ENCODE measurements around the gene KCNT2.

KCNT2 gene

DNA sequence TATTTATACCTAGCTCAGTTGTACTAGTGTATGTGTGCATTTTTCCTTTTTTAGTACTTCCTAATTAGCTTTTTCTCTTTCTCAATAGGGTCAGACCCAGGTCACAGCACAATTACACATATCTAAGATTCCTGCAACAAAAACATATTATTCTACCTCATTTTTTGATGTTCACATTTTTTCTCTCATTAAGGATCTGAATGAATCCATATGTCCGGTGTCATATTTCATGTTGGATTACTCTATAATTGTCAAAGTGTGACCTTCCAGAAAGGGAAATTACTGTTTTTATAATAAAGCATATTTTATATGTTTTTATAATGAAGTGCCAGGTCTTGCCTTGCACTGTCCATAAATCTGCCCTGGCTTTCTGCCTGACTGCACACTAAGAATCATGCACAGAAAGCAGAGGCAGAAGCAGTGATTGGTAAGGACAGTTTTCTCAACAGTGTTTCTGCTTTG, 143.7 kb downstream of the KCNT2 start:
- Mint-ChIP-seq H3K9me3 (no peaks in the 10 kb centered on the region), H3K36me3 (ENCODE audit: low read depth) (no peaks in the 10 kb centered on the region), H3K4me3 (no peak overlapping the region), H3K4me1 (ENCODE audit: low read depth) (no peaks in the 10 kb centered on the region), H3K27ac (no peak overlapping the region), H3K27me3 (no peaks in the 10 kb centered on the region)
- DNase-seq = no peak

DNA sequence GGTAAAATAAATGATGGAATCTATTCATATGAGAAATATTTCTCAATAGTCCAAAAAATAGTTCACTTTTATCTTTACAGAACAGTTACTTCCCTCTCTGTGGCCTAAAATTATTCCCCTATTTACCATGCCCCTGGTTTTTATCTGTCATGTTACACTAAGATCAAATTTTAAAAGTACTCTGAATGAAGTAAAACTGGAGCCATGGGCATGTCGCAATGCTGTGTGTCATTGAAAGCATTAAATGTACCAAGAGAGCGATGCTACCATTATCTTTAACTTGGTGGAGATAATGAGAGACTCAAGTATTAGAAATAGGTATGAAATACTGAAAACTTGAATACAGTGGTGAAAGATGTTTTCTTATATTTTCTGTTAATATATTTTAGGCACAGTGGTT, 146.2 kb downstream of the KCNT2 start:
- no peak for DNase-seq
- Mint-ChIP-seq H3K9me3 (no peaks in the 10 kb centered on the region), H3K4me1 (ENCODE audit: low read depth) (no peaks in the 10 kb centered on the region), H3K27ac (no peak overlapping the region), H3K36me3 (ENCODE audit: low read depth) (no peaks in the 10 kb centered on the region), H3K4me3 (no peak overlapping the region), H3K27me3 (no peaks in the 10 kb centered on the region)

DNA sequence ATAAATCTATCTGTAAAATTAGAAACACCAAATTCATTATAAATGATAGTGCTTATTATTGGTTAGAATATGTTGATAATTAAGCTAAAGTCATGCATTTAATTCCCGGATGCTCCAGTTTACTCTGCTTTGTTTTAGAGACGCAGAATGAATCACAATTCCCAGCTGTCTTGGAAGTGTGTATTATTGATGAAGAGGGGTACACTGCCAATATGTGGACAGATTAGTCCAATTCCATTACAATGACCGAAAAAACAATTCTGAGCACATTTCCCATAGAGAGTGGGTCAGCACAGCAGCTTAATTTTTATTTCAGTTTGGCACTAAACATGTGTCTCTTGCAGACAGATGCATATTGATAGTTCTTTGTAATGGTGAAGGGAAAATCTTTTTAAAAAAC, 146.7 kb downstream of the KCNT2 start:
- Mint-ChIP-seq H3K27ac (no peak overlapping the region), H3K27me3 (no peaks in the 10 kb centered on the region), H3K4me3 (no peak overlapping the region), H3K4me1 (ENCODE audit: low read depth) (no peaks in the 10 kb centered on the region), H3K36me3 (ENCODE audit: low read depth) (no peaks in the 10 kb centered on the region), H3K9me3 (no peaks in the 10 kb centered on the region)
- DNase-seq = no peak

DNA sequence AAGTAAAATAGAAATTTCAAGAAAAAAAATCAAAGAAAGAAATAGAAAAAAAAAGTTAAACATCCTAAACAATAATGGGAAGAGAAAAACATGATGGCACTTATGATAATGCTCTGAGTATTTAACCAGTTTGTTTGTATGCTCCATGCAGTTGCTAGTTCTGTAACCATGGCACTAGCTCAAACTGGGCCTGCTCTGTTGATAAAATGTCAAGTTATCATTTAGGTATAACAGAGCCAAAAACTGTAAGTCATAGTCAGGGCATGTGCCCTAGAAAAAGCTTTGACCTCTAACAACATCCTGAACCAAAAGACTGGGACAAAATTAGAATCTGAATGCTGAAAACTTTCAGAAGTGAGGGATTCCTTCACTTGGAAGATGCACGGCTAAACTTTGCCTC, 148.9 kb downstream of the KCNT2 start:
- H3K27me3 Mint-ChIP-seq = no peaks in the 10 kb centered on the region
- no peak overlapping the region for H3K4me3 Mint-ChIP-seq
- no peaks in the 10 kb centered on the region for H3K9me3 Mint-ChIP-seq
- no peaks in the 10 kb centered on the region for H3K4me1 Mint-ChIP-seq (ENCODE audit: low read depth)
- H3K36me3 Mint-ChIP-seq (ENCODE audit: low read depth) = no peaks in the 10 kb centered on the region
- H3K27ac Mint-ChIP-seq = no peak overlapping the region
- DNase-seq = no peak

DNA sequence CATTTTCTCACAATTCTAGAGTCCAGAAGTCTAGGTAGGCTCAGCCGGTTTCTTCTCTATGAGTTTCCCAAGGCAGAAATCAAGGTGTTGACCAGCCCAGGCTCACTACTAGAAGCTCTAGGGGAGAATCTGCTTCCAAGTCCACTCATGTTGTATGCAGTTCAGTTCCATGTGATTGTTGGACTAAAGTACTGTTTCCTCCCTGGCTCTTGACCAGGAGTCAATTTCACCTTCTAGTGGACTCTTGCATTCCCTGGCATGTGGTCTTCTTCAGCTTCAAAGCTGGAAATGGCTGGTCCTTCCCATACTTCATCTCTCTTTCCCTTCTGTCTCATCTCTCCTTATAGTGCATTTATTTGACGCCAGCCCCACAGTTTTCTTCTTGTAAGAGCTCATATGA, 153.4 kb downstream of the KCNT2 start:
- Mint-ChIP-seq H3K4me1 (ENCODE audit: low read depth) (no peaks in the 10 kb centered on the region), H3K27ac (no peak overlapping the region), H3K4me3 (no peak overlapping the region), H3K27me3 (no peaks in the 10 kb centered on the region), H3K36me3 (ENCODE audit: low read depth) (no peaks in the 10 kb centered on the region), H3K9me3 (no peaks in the 10 kb centered on the region)
- no peak for DNase-seq

DNA sequence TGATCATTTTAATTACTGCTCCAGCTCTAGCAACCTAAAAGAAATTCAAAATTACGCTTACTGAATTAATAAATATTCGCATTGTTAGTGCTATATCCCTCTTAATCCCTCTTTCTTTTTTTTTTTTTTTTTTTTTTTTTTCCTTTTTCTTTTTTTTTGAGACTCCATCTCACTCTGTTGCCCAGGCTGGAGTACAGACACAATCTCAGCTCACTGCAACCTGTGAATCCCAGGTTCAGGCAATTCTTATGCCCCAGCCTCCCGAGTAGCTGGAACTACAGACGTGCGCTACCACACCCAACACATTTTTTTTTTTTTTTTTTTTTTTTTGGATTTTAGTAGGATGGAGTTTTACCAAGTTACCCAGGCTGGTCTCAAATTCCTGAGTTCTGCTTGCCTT, 157.1 kb downstream of the KCNT2 start:
- Mint-ChIP-seq H3K4me3 (no peak overlapping the region), H3K36me3 (ENCODE audit: low read depth) (no peaks in the 10 kb centered on the region), H3K4me1 (ENCODE audit: low read depth) (no peaks in the 10 kb centered on the region), H3K9me3 (no peaks in the 10 kb centered on the region), H3K27me3 (no peaks in the 10 kb centered on the region), H3K27ac (no peak overlapping the region)
- no peak for DNase-seq

DNA sequence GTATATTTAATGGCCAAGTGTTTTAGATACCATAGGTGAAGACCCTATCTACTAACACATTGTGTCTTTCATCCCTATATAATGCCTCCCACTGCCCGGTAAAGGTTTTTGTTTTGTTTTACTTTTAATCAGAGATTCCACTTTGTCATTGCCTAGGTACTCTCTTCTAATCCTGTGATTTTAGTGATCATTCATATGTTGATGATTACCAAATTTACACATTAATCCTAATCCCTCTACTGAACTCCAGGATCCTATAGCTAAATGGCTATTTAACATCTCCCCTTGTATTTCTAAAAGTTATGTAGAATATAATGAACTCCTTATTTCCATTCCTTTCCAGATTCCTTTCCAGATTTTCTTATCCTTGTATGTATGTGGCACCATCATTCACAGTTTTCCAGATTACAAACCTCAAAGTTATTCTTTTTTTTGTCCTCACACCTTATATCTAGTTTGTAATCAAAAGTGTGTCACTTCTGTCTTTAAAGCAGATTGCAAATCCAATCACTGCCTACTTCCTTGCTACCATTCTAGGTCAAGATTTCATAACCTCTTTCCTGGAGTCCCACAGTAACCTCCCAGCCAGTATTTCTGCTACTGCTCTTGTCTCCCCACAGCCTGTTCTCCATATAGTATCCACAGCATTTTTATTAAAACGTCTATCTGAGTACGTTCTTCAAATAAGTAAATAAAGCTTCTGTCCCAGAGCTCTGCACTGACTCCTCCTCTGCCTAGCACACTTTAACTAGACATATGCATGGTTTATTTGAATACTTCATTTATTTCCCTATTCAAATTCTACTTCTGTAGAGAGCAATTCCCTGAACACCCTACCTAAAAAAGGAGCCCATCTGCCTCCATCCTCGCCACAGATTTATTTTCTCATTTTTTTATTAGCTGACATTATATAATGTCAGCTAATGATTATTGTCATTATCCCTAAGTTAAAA, 157.8 kb downstream of the KCNT2 start:
- no peak overlapping the region for H3K27ac Mint-ChIP-seq

DNA sequence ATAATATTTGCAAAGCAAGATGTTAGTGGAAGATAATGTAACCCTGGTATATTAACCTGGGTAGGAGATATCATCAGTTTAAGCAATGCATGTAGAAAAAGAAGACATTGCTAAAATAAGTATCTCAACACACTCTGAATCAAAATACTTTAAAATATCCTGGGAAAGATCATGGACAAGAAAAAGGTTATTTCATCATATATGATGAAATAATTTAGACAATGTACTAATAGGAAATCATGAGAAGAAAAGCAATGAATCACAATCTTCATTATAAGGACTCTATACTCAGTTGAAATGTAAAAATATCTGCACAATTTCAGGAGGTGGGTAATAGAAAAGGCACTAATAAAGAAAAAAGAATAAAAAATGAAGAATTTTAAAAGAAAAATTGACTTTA, 158.8 kb downstream of the KCNT2 start:
- Mint-ChIP-seq H3K9me3 (no peaks in the 10 kb centered on the region), H3K4me3 (no peak overlapping the region), H3K27ac (no peak overlapping the region), H3K4me1 (ENCODE audit: low read depth) (no peaks in the 10 kb centered on the region), H3K27me3 (no peaks in the 10 kb centered on the region), H3K36me3 (ENCODE audit: low read depth) (no peaks in the 10 kb centered on the region)
- no peak for DNase-seq

More for the DNA sequence above, 157.8 kb downstream of the KCNT2 start:
- Mint-ChIP-seq H3K4me1 (ENCODE audit: low read depth) (no peaks in the 10 kb centered on the region), H3K36me3 (ENCODE audit: low read depth) (no peaks in the 10 kb centered on the region), H3K9me3 (no peaks in the 10 kb centered on the region), H3K27me3 (no peaks in the 10 kb centered on the region), H3K4me3 (no peak overlapping the region)
- DNase-seq = no peak

DNA sequence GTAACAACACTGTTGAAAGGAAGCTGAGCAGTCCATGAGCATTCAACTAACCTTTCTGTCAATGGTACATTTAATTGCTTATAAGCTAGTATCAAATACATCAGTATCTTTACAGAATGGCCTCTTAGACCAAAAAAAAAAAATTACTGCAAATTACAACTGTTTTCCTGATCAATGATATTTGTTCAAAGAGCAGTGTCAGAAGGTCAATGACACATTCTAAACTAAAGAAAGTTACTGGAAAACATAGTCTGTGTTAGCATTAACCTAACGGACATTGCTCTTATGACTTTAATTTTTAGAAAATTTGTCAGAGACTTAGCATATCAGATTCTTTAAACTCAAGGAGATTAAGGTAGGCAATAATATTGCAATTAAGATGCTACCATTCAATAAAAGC, 162.5 kb downstream of the KCNT2 start:
- Mint-ChIP-seq H3K36me3 (ENCODE audit: low read depth) (no peaks in the 10 kb centered on the region), H3K4me3 (no peak overlapping the region), H3K27ac (no peak overlapping the region), H3K4me1 (ENCODE audit: low read depth) (no peaks in the 10 kb centered on the region), H3K9me3 (no peaks in the 10 kb centered on the region), H3K27me3 (no peaks in the 10 kb centered on the region)
- DNase-seq = no peak

DNA sequence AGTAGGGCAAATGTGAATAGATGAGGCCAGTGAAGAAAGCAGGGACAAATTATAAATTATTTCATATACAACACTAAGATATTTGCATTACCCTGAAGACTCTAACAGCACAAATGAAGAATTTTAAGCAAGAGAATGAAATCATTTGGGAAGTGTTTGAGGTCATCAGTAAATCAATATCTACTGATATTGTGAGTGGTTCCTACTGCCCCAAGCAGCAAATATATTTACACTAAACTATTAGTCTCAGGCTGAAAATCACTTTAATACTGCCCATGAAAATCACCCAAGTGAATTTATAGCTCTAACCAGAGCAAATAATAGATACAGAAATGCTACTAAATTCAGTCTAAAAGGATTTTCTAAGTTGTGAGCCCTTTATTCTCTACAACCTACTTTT, 163.6 kb downstream of the KCNT2 start:
- no peak overlapping the region for H3K4me3 Mint-ChIP-seq
- H3K27ac Mint-ChIP-seq = no peak overlapping the region
- H3K9me3 Mint-ChIP-seq = no peaks in the 10 kb centered on the region
- no peaks in the 10 kb centered on the region for H3K4me1 Mint-ChIP-seq (ENCODE audit: low read depth)
- no peaks in the 10 kb centered on the region for H3K27me3 Mint-ChIP-seq
- no peak for DNase-seq
- H3K36me3 Mint-ChIP-seq (ENCODE audit: low read depth) = no peaks in the 10 kb centered on the region

DNA sequence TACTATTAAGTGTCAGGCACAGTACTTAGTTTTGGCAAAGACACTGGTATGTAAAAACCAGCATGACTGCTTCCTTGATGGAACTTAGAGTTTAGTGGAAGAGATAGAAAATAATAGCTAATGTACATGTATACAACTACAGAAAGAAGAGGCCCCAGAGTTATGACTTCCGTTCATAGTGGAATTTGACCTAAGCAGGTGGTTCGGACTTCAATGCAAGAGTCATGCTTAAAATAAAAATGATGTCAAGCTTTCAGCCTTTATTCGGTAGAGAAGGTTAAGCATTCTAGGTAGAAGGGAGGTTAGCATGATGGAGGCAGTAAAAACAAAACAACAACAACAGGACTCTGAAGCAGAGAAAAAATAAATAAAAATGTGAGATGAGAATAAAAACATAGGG, 165.9 kb downstream of the KCNT2 start:
- Mint-ChIP-seq H3K36me3 (ENCODE audit: low read depth) (no peaks in the 10 kb centered on the region), H3K27me3 (no peaks in the 10 kb centered on the region), H3K9me3 (no peaks in the 10 kb centered on the region), H3K4me3 (no peak overlapping the region), H3K4me1 (ENCODE audit: low read depth) (no peaks in the 10 kb centered on the region), H3K27ac (no peak overlapping the region)
- no peak for DNase-seq

DNA sequence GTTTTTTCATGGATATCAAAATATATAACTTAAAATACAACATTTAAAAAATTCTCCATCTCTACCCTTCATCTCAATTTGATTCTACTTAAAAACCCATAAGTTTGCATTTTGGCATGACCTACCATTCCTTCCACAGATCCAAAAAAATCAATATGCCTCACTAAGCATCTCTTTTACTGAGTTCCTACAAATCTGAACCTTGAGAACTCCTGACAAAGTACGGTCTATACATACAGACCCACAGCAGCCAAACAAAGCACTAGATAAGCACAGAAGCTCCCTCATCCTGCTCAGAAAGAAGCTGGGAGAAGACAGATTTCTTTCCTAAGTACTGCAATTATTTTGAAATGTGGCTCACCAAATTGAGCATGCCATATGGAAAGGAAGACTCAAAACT, 167.5 kb downstream of the KCNT2 start:
- Mint-ChIP-seq H3K27ac (no peak overlapping the region), H3K27me3 (no peaks in the 10 kb centered on the region), H3K4me3 (no peak overlapping the region), H3K4me1 (ENCODE audit: low read depth) (no peaks in the 10 kb centered on the region), H3K9me3 (no peaks in the 10 kb centered on the region), H3K36me3 (ENCODE audit: low read depth) (no peaks in the 10 kb centered on the region)
- DNase-seq = no peak

DNA sequence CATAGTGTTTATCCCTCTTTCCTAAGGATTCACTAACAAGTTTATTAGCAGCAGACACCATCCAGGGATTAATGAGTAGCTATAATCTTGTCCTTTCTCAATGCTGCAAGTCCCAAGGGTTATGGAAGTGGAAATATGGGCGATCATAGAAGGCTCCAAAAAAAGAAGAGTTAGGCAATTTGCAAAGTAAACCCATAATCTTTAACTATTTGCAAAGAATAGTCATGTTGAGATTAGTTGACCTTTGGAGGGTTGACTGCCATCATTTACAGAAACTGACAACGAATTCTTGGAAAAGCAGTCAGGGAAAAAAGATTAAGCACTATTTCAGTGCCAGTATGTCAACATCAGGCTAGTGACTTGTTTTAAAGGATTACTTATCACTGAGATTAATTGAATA, 169.9 kb downstream of the KCNT2 start:
- no peaks in the 10 kb centered on the region for H3K27me3 Mint-ChIP-seq
- DNase-seq = no peak
- no peaks in the 10 kb centered on the region for H3K36me3 Mint-ChIP-seq (ENCODE audit: low read depth)
- no peak overlapping the region for H3K27ac Mint-ChIP-seq
- no peak overlapping the region for H3K4me3 Mint-ChIP-seq
- no peaks in the 10 kb centered on the region for H3K9me3 Mint-ChIP-seq
- H3K4me1 Mint-ChIP-seq (ENCODE audit: low read depth) = no peaks in the 10 kb centered on the region

DNA sequence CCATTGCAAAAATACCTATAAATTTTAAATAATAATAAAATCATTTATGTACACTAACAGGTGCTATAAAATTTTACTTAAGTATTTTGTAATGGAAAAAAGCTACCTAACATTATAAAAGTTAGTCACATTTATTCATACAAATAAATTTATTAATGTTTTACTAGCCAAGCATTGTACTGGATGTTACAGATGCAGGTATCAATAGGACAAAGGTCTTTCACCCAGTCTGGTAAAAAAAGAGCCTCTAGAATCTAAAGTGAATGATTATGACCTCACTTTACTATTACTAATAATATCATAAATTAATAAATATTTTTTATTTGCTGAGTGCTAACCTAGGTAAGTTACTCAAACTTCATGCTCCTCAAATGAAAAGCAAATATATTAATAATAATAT, 170.6 kb downstream of the KCNT2 start:
- Mint-ChIP-seq H3K27me3 (no peaks in the 10 kb centered on the region), H3K9me3 (no peaks in the 10 kb centered on the region), H3K27ac (no peak overlapping the region), H3K4me1 (ENCODE audit: low read depth) (no peaks in the 10 kb centered on the region), H3K4me3 (no peak overlapping the region), H3K36me3 (ENCODE audit: low read depth) (no peaks in the 10 kb centered on the region)
- DNase-seq = no peak

DNA sequence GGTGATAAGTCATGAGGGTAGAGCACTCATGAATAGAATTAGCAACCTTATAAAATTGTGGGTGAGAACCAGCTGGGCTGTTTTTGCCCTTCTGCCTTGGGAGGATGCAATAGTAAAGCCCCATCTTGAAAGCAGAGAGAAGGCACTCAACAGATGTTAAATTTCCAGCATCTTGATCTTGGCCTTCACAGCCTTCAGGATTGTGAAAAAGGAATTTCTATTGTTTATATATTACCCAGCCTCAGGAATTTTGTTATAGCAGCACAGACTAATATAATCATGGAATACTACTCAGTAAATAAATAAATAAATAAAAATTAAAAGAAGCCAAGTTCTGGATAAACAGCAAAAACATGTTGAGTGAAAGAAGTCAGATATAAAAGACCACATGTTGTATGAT, 175.2 kb downstream of the KCNT2 start:
- Mint-ChIP-seq H3K9me3 (no peaks in the 10 kb centered on the region), H3K27ac (no peak overlapping the region), H3K4me3 (no peak overlapping the region), H3K4me1 (ENCODE audit: low read depth) (no peaks in the 10 kb centered on the region), H3K27me3 (no peaks in the 10 kb centered on the region), H3K36me3 (ENCODE audit: low read depth) (no peaks in the 10 kb centered on the region)
- DNase-seq = no peak
